Right renal cortex interstitium (tissue), 3 donors: Measurements from ENCODE around the gene NEURL2. TPM values are rescaled to one million over a fixed set of nuclear protein-coding genes. Genes with fewer than 3 reads are reported as not detected.
"Not testable (repeated sequence)": the region's sequence is repeated elsewhere in the genome, so short reads cannot be mapped to it uniquely, and the experiment has no call there.

ENCODE experiments used
- DNase-seq, 3 donors: peaks; one replicate each; pipeline ENCODE4 v3.0.0-alpha.2; 2013; ENCODE audit warnings: low read depth in 3 of 3, low spot score in 2 of 3
- polyA plus RNA-seq, 3 donors: library from polyadenylated mRNA; unstranded; fragments of 120-200 nt; gene quantifications; one replicate each; pipeline ENCODE4 v1.2.1, GENCODE V29; 2013; ENCODE audit not compliant: insufficient read length in 3 of 3

The NEURL2 gene
- polyA plus RNA-seq, 3 donors, result 4.3 to 6.0 (median 5.5) TPM

- no peak for DNase-seq
These were observed 11.2 kb upstream of the NEURL2 start for GRCh38 chr20:45902199-45902701.

DNA sequence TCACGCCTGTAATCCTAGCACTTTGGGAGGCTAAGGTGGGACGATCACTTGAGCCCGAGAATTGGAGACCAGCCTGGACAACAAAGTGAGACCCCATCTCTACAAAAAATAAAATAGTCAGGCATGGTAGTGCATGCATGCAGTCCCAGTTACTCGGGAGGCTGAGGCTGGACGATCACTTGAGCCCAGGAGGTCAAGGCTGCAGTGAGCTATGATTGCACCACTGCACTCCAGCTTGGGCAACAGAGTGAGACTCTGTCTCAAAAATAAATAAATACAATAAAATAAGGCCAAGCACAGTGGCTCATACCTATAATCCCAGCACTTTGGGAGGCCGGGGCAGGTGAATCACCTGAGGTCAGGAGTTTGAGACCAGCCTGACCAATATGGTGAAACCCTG lies 10.3 kb upstream of the NEURL2 start:
- not testable (repeated sequence) for DNase-seq

- DNase-seq, result no peak
These were observed 8.2 kb upstream of the NEURL2 start for GRCh38 chr20:45899046-45899835.

DNA sequence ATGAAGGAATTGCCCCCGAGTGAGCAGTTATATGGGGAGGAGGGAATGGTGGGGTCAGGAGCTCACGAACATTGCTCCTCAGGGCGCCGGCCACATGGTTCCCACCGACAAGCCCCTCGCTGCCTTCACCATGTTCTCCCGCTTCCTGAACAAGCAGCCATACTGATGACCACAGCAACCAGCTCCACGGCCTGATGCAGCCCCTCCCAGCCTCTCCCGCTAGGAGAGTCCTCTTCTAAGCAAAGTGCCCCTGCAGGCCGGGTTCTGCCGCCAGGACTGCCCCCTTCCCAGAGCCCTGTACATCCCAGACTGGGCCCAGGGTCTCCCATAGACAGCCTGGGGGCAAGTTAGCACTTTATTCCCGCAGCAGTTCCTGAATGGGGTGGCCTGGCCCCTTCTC lies 7.3 kb upstream of the NEURL2 start:
- no peak for DNase-seq

DNA sequence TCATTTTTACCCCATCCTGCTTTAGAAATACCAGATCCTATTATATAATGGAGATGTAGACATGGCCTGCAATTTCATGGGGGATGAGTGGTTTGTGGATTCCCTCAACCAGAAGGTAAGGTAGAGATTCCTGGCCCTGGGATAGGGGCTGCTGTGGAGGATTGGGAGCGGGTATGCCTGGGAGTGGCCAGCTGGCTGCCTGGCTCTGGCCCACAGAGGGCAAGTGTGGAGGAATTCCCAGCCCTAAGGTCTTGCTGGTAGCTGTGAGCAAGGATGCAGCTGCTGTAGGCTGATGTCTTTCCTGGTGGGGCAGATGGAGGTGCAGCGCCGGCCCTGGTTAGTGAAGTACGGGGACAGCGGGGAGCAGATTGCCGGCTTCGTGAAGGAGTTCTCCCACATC lies 6.7 kb upstream of the NEURL2 start:
- no peak for DNase-seq

- DNase-seq, result no peak
These were observed 6.3 kb upstream of the NEURL2 start for GRCh38 chr20:45897289-45897688.

DNA sequence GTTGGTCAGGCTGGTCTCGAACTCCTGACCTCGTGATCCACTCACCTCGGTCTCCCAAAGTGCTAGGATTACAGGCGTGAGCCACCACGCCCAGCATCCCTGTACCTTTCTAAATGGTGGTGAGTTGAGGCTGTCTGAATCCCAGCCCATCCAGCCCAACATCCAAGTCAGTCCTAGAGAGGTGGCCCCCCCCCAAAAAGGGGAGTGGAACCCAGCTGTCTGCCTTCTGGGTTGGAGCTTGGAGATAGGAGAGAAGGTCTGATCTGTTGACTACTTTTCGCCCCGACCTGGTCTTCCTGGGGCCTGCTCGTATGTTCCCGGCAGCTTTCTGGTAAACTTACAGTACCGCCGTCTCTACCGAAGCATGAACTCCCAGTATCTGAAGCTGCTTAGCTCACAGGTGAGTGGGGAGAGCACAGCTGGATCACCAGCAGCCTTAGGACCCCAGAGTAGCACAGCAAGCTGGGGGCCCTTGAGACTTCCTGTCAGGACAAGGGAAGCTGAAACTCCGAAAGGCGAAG lies 5.7 kb upstream of the NEURL2 start:
- DNase-seq, result no peak

DNA sequence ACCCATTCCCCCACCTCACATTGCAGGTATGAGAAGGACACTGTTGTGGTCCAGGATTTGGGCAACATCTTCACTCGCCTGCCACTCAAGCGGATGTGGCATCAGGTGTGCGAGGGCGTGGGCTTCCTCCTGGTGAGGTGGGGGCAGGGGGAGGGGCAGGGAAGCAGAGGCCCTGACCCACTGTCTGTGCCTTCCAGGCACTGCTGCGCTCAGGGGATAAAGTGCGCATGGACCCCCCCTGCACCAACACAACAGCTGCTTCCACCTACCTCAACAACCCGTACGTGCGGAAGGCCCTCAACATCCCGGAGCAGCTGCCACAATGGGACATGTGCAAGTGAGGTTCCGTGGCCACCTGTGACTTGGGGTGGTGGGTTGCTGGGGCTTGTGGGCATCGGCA lies 3.8 kb upstream of the NEURL2 start:
- DNase-seq, result no peak

DNA sequence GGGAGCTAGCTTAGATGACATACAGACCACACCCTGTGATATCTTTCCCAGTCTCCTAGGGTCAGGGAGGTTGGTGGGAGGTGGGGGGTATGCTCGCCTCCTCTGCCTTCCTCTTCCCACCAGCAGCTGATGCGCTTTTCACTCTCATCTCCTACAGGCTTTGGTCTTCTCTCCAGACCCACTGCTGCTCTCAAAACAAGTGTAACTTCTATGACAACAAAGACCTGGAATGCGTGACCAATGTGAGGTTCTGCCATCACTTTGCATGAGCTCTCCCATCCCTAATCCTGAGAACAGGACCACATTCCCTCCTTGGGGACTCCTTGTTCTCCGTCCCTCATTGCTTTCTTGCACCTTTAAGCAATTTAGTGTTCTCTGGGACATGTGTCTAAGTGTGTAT lies 2.8 kb upstream of the NEURL2 start:
- no peak for DNase-seq

DNA sequence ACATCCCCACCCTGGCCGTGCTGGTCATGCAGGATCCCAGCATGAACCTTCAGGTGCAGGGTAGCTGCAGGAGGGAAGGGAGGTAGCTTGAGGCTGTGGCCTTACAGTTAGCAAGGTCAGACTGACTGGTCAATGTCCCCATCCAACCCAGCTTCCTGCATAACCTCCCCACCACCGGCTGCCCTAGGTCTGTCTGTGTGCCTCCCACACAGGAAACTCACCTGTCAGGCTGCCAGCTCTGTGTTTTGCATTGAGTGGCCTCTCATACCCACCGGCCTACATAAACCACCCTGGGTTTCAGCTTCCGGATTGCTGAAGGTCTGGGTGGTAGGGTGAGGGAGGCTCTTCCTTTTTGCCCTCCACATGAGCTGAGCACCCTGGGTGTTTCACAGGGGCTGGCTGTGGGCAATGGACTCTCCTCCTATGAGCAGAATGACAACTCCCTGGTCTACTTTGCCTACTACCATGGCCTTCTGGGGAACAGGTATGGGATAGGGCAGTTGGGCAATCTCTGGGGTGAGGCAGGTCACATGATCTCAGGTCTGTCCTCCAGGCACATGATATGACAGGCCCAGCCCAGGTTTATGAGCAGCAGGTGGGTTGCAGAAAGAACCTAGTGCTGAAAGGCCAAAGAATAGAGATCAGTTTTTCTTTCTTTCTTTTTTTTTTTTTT lies 2.0 kb upstream of the NEURL2 start:
- no peak for DNase-seq

GRCh38 chr20:45892049-45892825 lies 1.2 kb upstream of the NEURL2 start:
- no peak for DNase-seq

DNA sequence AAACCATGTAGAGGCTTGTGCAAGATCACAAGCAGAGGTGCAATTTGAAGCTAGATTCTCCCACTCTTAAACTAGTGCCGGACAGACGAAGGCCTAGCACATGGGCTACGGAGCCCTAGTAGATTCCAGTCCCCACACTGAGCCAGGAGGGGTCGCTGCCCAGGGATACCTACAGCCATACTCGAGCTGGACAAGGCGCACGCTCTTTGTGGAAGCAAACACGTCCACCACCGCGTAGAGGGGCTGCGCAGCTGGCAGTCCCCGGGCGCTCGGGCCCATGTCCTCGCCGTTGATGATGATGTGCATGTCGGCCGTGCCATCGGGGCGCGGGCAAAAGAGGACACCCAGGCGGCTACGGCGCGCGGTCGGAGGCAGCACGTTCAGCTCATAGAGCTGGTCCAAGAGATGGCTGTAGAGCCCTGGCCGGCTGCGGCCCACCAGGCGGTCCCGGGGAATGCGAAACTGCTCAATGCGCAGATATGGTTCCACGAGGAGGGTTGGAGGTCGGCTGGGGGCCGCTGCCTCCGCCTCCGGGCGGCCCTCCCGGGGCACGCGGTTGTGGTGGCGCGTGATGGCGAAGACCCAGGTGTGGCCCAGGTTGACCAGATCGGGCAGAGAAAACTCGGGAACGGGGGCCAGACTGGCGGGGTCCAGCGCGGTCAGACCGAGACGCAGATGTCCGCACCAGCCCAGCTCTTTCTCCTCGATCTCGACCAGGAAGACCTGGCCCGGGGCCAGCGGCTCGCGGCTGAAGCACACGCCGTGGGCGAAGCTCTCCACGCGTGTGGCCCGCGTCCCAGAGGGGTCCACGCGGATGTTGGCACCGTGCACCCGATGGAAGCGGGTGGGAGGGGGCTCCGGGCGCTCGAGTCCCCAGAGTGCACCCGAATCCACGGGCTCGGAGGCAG lies 677 bp downstream of the NEURL2 start:
- peak in 1 of 3 donors; percentile 79 for DNase-seq

DNA sequence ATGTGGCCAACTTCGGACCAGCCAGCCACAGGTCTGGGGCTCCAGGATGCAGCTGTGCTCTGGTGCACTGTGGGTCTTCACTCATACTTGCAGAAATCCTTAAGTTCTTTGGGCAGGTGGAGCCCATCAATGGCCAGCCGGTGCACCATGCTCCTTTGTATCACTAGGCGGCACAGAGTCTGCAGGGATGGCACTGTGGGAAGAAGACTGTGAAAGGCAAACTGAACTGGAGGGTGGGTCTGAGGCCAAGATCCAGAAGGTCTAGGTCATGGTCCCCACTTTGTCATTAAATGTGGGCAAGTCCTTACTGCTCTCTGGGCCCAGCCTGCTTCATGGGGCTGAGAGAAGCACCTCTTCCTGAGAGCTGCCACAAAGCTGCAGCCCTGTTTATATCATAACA lies 2.3 kb downstream of the NEURL2 start:
- DNase-seq, result no peak

- no peak for DNase-seq
These were observed 3.7 kb downstream of the NEURL2 start, which contains the start of gene SPATA25 for GRCh38 chr20:45887346-45887715. SPATA25 (minus strand) TSS chr20:45887622; CDS start chr20:45887590, 32 bp downstream.

GRCh38 chr20:45886590-45887345 lies 4.2 kb downstream of the NEURL2 start:
- DNase-seq, result no peak

- no peak for DNase-seq
These were observed 7.9 kb downstream of the NEURL2 start for GRCh38 chr20:45883100-45883469.

GRCh38 chr20:45882469-45883099 lies 8.4 kb downstream of the NEURL2 start:
- no peak for DNase-seq

DNA sequence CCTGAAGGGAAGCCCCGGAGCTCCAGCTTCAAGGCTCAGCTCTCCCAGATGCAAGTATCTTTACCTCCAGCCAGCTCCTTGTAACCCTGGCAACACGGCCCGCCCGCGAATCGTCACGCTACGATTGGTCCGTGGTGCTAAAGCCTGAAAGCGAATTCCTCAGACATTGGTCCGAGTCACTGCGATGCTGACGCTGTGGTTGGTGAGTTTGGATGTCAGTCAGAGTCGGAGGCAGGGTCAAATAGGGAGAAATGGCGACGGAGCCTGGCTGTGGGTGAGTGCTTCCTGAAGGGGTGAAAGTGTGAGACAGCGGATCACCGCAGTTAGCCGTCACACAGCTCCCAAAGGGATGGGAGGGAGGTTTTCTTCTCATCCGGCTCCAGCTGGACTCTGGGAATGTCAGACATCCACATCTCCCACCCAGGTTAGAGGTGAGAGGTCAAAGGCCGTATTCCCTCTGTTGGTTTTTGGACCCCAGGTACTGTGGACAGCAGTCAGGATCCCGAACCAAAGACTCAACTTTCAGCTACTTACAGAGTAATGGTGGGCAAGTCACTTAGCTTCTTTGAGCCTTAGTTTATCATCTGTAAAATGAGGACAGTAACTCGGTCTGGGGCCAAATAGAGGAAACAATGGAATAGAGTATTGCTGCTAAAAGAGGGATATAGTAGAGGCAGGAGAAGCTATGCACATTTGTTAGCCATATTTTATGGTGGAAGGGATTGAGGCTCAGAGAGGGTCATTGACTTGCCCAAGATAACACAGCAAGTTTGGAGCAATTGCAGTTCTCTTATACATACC lies 9.8 kb downstream of the NEURL2 start, which contains the start of gene ZSWIM1:
ZSWIM1 (plus strand) TSS at position 240 of the 801 bp plus-strand sequence. CDS start 1,366 bp downstream, outside the sequence.
- peak; percentile 98 to 99 (median 99) for DNase-seq
